ENCODE results near the gene TM2D3. TPM values are rescaled to one million over a fixed set of nuclear protein-coding genes. Genes with fewer than 3 reads are reported as not detected.

TM2D3 gene
- total RNA-seq, 2 experiments from 2014 or later: 37.8 to 38.5 TPM

DNA sequence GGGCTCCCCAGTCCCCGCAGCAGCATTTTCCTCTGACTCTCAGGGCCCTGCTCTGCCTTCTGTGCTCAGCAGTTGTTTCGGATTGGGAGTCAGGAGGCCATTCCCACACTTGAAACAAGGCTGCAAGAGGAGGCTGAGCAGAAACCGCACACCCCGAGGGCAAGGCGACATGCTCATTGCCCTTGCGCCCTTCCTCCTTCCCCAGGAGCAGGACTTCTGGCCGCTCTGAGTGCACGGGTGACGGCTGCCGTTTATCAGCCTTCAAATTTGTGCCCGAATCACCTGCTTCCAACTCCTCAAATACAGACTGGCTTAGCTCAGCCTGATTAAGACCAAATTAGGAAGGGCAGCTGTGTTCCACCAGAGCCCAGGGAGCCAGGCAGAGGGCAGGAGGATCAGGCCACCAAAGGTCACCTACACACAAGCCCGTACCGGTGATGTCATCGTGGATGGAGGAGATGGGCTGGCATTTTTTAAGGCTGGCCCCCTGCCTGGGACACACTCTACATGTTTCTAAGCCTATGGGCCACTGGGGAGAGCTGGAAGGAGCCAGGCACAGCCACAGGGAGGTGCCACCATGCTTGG is 38.1 kb downstream of the TM2D3 start:
- H3K36me3 Mint-ChIP-seq (ENCODE audit: low read depth): peaks cover 4% of the 10 kb centered on the region
- peaks cover 5% of the 10 kb centered on the region for H3K4me1 Mint-ChIP-seq (ENCODE audit: low read depth)
- intact Hi-C loops (cut with micrococcal nuclease): no loop called here
- no peak for ATAC-seq
- POLR2A ChIA-PET: no interaction called here
- H3K4me3 Mint-ChIP-seq: no peak overlapping the region
- H3K9me3 Mint-ChIP-seq: no peaks in the 10 kb centered on the region
- no peak overlapping the region for H3K27ac Mint-ChIP-seq
- TF ChIP-seq, protein P1, sequence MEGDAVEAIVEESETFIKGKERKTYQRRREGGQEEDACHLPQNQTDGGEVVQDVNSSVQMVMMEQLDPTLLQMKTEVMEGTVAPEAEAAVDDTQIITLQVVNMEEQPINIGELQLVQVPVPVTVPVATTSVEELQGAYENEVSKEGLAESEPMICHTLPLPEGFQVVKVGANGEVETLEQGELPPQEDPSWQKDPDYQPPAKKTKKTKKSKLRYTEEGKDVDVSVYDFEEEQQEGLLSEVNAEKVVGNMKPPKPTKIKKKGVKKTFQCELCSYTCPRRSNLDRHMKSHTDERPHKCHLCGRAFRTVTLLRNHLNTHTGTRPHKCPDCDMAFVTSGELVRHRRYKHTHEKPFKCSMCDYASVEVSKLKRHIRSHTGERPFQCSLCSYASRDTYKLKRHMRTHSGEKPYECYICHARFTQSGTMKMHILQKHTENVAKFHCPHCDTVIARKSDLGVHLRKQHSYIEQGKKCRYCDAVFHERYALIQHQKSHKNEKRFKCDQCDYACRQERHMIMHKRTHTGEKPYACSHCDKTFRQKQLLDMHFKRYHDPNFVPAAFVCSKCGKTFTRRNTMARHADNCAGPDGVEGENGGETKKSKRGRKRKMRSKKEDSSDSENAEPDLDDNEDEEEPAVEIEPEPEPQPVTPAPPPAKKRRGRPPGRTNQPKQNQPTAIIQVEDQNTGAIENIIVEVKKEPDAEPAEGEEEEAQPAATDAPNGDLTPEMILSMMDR (IDR thresholded peaks at IDR 0.05): no peak
- CTCF ChIA-PET: interaction anchor here (0.9 to 1.1 kb wide), 2 partner anchors 11 to 28 kb away, joined by 3 read pairs; no protein-coding TSS in a partner anchor
- no peak for DNase-seq
- no peaks in the 10 kb centered on the region for H3K27me3 Mint-ChIP-seq

DNA sequence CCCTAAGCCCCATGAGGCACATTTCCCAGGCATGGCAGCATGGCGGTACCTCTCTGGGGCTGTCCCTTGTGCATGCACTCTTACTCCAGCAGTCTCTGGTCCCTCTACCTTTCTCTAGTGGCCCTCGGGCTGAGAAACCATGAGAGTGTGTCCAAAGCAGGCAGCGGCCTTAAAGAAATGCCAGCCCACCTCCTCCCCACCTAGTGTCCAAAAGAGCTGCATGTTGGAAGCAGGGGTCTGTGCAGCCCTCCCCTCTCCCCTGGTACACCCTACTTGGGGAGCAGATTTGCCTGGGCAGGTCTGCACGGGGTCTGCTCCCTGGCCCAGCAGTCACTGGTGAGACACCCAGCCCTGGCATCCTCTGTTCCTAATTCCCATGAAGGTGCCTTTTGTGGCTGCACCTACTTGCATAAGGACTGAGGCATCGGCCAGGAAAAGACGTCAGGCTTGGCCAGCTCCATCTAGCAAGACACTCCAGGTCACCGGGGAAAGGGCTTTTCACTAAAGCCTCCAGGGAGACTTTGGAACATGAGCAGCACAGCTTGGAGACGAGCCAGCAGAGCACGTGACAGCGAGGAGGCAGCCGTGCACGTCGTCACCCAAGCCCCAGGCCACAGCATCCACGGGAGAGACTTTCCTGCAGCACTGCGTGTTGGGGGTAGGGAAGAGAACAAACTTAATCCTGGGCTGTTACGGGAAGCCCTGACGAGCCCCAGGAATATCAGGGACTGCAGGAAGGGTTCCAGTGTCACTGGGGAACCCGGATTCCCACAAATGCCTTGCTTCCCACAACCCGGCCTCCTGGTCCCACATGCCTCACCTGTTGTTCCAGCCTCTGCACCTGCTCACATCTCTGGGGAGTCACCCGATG is 38.8 kb downstream of the TM2D3 start:
- no peaks in the 10 kb centered on the region for H3K27me3 Mint-ChIP-seq
- no peak overlapping the region for H3K4me3 Mint-ChIP-seq
- H3K36me3 Mint-ChIP-seq (ENCODE audit: low read depth): peaks cover 4% of the 10 kb centered on the region
- CTCF ChIA-PET: no interaction called here
- no peak overlapping the region for H3K27ac Mint-ChIP-seq
- TF ChIP-seq, protein P1 (IDR thresholded peaks at IDR 0.05): no peak
- H3K4me1 Mint-ChIP-seq (ENCODE audit: low read depth): peaks cover 5% of the 10 kb centered on the region
- H3K9me3 Mint-ChIP-seq: no peaks in the 10 kb centered on the region
- ATAC-seq (no peak), DNase-seq (no peak)
- POLR2A ChIA-PET: no interaction called here
- intact Hi-C loops (cut with micrococcal nuclease): no loop called here

DNA sequence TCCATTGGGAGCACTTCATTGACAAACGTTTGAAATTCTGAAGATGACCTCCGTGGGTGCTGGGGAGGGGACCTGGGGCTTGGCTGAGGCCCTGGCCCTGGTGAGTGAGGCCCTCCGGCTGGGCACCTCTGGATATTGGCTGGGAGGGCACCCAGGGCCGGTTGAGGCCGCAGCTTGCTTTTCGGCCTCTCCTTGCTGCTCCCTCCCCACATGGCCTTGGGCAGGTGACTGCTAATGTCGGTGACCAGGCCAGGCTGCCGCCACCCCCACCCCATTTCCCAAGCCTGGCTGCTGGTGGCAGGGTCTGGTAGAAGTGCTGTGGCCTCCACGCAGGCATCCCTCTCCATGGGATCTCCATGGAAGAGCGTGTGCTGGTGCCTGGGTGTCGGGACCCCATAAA is 39.5 kb downstream of the TM2D3 start:
- DNase-seq (no peak), ATAC-seq (no peak)
- peaks cover 4% of the 10 kb centered on the region for H3K36me3 Mint-ChIP-seq (ENCODE audit: low read depth)
- no peak overlapping the region for H3K4me3 Mint-ChIP-seq
- no peak overlapping the region for H3K27ac Mint-ChIP-seq
- ChIA-PET CTCF (no interaction called here), POLR2A (no interaction called here)
- H3K4me1 Mint-ChIP-seq (ENCODE audit: low read depth): peaks cover 5% of the 10 kb centered on the region
- intact Hi-C loops (cut with micrococcal nuclease): no loop called here
- H3K9me3 Mint-ChIP-seq: no peaks in the 10 kb centered on the region
- H3K27me3 Mint-ChIP-seq: no peaks in the 10 kb centered on the region
- TF ChIP-seq, protein P1 (IDR thresholded peaks at IDR 0.05): no peak

DNA sequence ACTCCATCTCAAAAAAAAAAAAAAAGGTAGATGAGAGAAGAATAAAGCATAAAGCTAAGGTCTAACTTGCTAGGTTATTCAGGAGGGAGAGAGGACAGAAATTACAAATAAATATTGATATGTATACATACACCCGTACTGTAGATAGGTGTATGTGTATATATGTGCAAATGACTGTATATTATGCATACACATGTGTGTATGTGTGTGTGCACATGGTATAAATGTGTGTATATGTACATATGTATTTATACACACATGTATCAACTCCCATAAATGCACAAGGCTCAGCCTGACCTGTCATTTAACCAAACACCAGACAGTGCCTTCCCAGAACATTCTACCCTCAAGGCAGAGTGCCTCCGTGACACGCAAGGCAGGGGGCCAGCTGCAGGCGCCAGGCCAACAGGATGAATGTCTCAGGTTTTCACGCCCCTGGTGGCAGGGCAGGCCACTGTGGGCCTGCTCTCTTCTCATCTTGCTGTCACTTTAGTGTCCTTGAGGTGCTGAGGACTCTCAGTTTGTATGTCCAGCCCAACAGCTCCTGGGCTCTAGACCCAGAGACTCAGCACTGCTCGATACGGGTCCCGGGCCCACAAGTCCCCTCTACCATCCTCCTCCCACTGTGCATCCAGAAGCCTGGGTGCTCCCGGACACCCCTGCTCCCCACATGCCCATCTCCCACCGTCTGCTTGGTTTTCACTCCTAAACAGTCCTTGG is 40.4 kb downstream of the TM2D3 start:
- Mint-ChIP-seq H3K9me3 (no peaks in the 10 kb centered on the region), H3K4me3 (no peak overlapping the region), H3K36me3 (ENCODE audit: low read depth) (peaks cover 1% of the 10 kb centered on the region), H3K27ac (no peak overlapping the region), H3K27me3 (no peaks in the 10 kb centered on the region), H3K4me1 (ENCODE audit: low read depth) (peaks cover 5% of the 10 kb centered on the region)
- ChIA-PET POLR2A (no interaction called here), CTCF (interaction anchor here (0.5 kb wide), 1 partner anchor 74 kb away, joined by 3 read pairs; no protein-coding TSS in a partner anchor)
- intact Hi-C loops (cut with micrococcal nuclease): no loop called here
- ATAC-seq: no peak
- DNase-seq: no peak
- TF ChIP-seq, protein P1 (IDR thresholded peaks at IDR 0.05): no peak

All from activated CD8-positive, alpha-beta T cell treated with anti-CD3 and anti-CD28 coated beads for 36 hours (primary cell).